ENCODE data around the gene HORMAD1. TPM values are rescaled to one million over a fixed set of nuclear protein-coding genes. Genes with fewer than 3 reads are reported as not detected.
A peak's percentile ranks its signal among the peaks of the same experiment; 100 is the strongest.
"Not testable (repeated sequence)": the region's sequence is repeated elsewhere in the genome, so short reads cannot be mapped to it uniquely, and the experiment has no call there.

Gene HORMAD1
- total and polyA plus RNA-seq, 5 donors from 2014 or later: not detected

- H3K4me3 Mint-ChIP-seq: no peak overlapping the region
Measured at GRCh38 chr1:150724336-150724735, 3.6 kb upstream of the HORMAD1 start.

GRCh38 chr1:150720098-150720497 lies 597 bp downstream of the HORMAD1 start:
- H3K9me3 Mint-ChIP-seq: no peaks in the 10 kb centered on the region
- Histone ChIP-seq H3K9me3 (ENCODE audit: control insufficient read depth in 2 of 2, low read length in 2 of 2) (no peaks in the 10 kb centered on the region), H3K36me3 (ENCODE audit: control insufficient read depth, insufficient read depth, low read length) (no peaks in the 10 kb centered on the region), H3K4me1 (ENCODE audit: control insufficient read depth, insufficient read depth, low read length, poor library complexity, severe bottlenecking) (no peaks in the 10 kb centered on the region), H3K27me3 (ENCODE audit: control insufficient read depth, insufficient read depth, low read length) (no peaks in the 10 kb centered on the region), H3K27ac (ENCODE audit: insufficient read depth, low read length, poor library complexity, severe bottlenecking) (no peak overlapping the region), H3K4me3 (ENCODE audit: low read depth, low read length) (no peak overlapping the region)
- H3K27ac Mint-ChIP-seq: no peak overlapping the region
- ATAC-seq (ENCODE audit: low read depth in 2 of 2): no peak
- DNase-seq: no peak
- H3K36me3 Mint-ChIP-seq: no peaks in the 10 kb centered on the region
- H3K4me3 Mint-ChIP-seq: no peak overlapping the region
- H3K27me3 Mint-ChIP-seq: no peaks in the 10 kb centered on the region
- H3K4me1 Mint-ChIP-seq: no peaks in the 10 kb centered on the region

More at GRCh38 chr1:150724336-150724735, 3.6 kb upstream of the HORMAD1 start:
- Histone ChIP-seq H3K4me1 (ENCODE audit: control insufficient read depth, insufficient read depth, low read length, poor library complexity, severe bottlenecking) (no peaks in the 10 kb centered on the region), H3K36me3 (ENCODE audit: control insufficient read depth, insufficient read depth, low read length) (no peaks in the 10 kb centered on the region), H3K27ac (ENCODE audit: insufficient read depth, low read length, poor library complexity, severe bottlenecking) (no peak overlapping the region), H3K4me3 (ENCODE audit: low read depth, low read length) (no peak overlapping the region), H3K9me3 (ENCODE audit: control insufficient read depth in 2 of 2, low read length in 2 of 2) (no peaks in the 10 kb centered on the region), H3K27me3 (ENCODE audit: control insufficient read depth, insufficient read depth, low read length) (no peaks in the 10 kb centered on the region)
- Mint-ChIP-seq H3K9me3 (no peaks in the 10 kb centered on the region), H3K27me3 (no peaks in the 10 kb centered on the region), H3K36me3 (no peaks in the 10 kb centered on the region), H3K4me1 (no peaks in the 10 kb centered on the region), H3K27ac (no peak overlapping the region)
- DNase-seq (no peak), ATAC-seq (ENCODE audit: low read depth in 2 of 2) (no peak)

GRCh38 chr1:150718225-150718891 lies 2.3 kb downstream of the HORMAD1 start:
- Mint-ChIP-seq H3K27me3 (no peaks in the 10 kb centered on the region), H3K27ac (no peak overlapping the region), H3K4me1 (no peaks in the 10 kb centered on the region), H3K9me3 (no peaks in the 10 kb centered on the region), H3K4me3 (no peak overlapping the region), H3K36me3 (no peaks in the 10 kb centered on the region)
- no peak overlapping the region for H3K4me3 ChIP-seq (ENCODE audit: low read depth, low read length)
- no peak overlapping the region for H3K27ac ChIP-seq (ENCODE audit: insufficient read depth, low read length, poor library complexity, severe bottlenecking)
- H3K36me3 ChIP-seq (ENCODE audit: control insufficient read depth, insufficient read depth, low read length): no peaks in the 10 kb centered on the region
- no peaks in the 10 kb centered on the region for H3K9me3 ChIP-seq (ENCODE audit: control insufficient read depth in 2 of 2, low read length in 2 of 2)
- ATAC-seq (ENCODE audit: low read depth in 2 of 2) (no peak), DNase-seq (no peak)
- no peaks in the 10 kb centered on the region for H3K27me3 ChIP-seq (ENCODE audit: control insufficient read depth, insufficient read depth, low read length)
- H3K4me1 ChIP-seq (ENCODE audit: control insufficient read depth, insufficient read depth, low read length, poor library complexity, severe bottlenecking): no peaks in the 10 kb centered on the region

- H3K36me3 Mint-ChIP-seq; ATAC-seq (ENCODE audit: low read depth in 2 of 2); H3K4me1 Mint-ChIP-seq: not testable (repeated sequence)
Measured at GRCh38 chr1:150709031-150709430, 11.7 kb downstream of the HORMAD1 start.

GRCh38 chr1:150708595-150708994 lies 12.1 kb downstream of the HORMAD1 start:
- no peak overlapping the region for H3K4me3 Mint-ChIP-seq
- H3K27ac ChIP-seq (ENCODE audit: insufficient read depth, low read length, poor library complexity, severe bottlenecking): no peak overlapping the region
- H3K4me3 ChIP-seq (ENCODE audit: low read depth, low read length): no peak overlapping the region
- no peaks in the 10 kb centered on the region for H3K36me3 ChIP-seq (ENCODE audit: control insufficient read depth, insufficient read depth, low read length)
- H3K27ac Mint-ChIP-seq: no peak overlapping the region
- H3K9me3 Mint-ChIP-seq: no peaks in the 10 kb centered on the region
- no peaks in the 10 kb centered on the region for H3K36me3 Mint-ChIP-seq
- no peaks in the 10 kb centered on the region for H3K4me1 ChIP-seq (ENCODE audit: control insufficient read depth, insufficient read depth, low read length, poor library complexity, severe bottlenecking)
- H3K27me3 Mint-ChIP-seq: no peaks in the 10 kb centered on the region
- ATAC-seq (ENCODE audit: low read depth in 2 of 2) (peak in 1 of 2 donors; percentile 47), DNase-seq (peak in 1 of 3 donors; percentile 49)
- H3K4me1 Mint-ChIP-seq: peaks cover 0 to 4% (median 0%) of the 10 kb centered on the region in 4 donors
- no peaks in the 10 kb centered on the region for H3K27me3 ChIP-seq (ENCODE audit: control insufficient read depth, insufficient read depth, low read length)
- H3K9me3 ChIP-seq (ENCODE audit: control insufficient read depth in 2 of 2, low read length in 2 of 2): no peaks in the 10 kb centered on the region

More at GRCh38 chr1:150709031-150709430, 11.7 kb downstream of the HORMAD1 start:
- H3K9me3 ChIP-seq (ENCODE audit: control insufficient read depth in 2 of 2, low read length in 2 of 2); H3K4me3 ChIP-seq (ENCODE audit: low read depth, low read length); H3K27me3 ChIP-seq (ENCODE audit: control insufficient read depth, insufficient read depth, low read length); H3K4me1 ChIP-seq (ENCODE audit: control insufficient read depth, insufficient read depth, low read length, poor library complexity, severe bottlenecking); H3K9me3 Mint-ChIP-seq; H3K36me3 ChIP-seq (ENCODE audit: control insufficient read depth, insufficient read depth, low read length); H3K27me3 Mint-ChIP-seq; H3K4me3 Mint-ChIP-seq; H3K27ac Mint-ChIP-seq; DNase-seq; H3K27ac ChIP-seq (ENCODE audit: insufficient read depth, low read length, poor library complexity, severe bottlenecking): not testable (repeated sequence)

- Histone ChIP-seq H3K36me3 (ENCODE audit: control insufficient read depth, insufficient read depth, low read length) (no peaks in the 10 kb centered on the region), H3K4me1 (ENCODE audit: control insufficient read depth, insufficient read depth, low read length, poor library complexity, severe bottlenecking) (no peaks in the 10 kb centered on the region), H3K9me3 (ENCODE audit: control insufficient read depth in 2 of 2, low read length in 2 of 2) (no peaks in the 10 kb centered on the region), H3K4me3 (ENCODE audit: low read depth, low read length) (no peak overlapping the region), H3K27me3 (ENCODE audit: control insufficient read depth, insufficient read depth, low read length) (no peaks in the 10 kb centered on the region), H3K27ac (ENCODE audit: insufficient read depth, low read length, poor library complexity, severe bottlenecking) (no peak overlapping the region)
- Mint-ChIP-seq H3K27ac (no peak overlapping the region), H3K36me3 (no peaks in the 10 kb centered on the region), H3K4me1 (peaks cover 0 to 8% (median 0%) of the 10 kb centered on the region in 4 donors), H3K27me3 (no peaks in the 10 kb centered on the region), H3K4me3 (no peak overlapping the region), H3K9me3 (no peaks in the 10 kb centered on the region)
- ATAC-seq (ENCODE audit: low read depth in 2 of 2) (no peak), DNase-seq (no peak)
Measured at GRCh38 chr1:150706091-150706490, 14.6 kb downstream of the HORMAD1 start.

GRCh38 chr1:150703427-150703826 lies 17.3 kb downstream of the HORMAD1 start:
- ATAC-seq (ENCODE audit: low read depth in 2 of 2): no peak
- Histone ChIP-seq H3K4me1 (ENCODE audit: control insufficient read depth, insufficient read depth, low read length, poor library complexity, severe bottlenecking) (no peaks in the 10 kb centered on the region), H3K36me3 (ENCODE audit: control insufficient read depth, insufficient read depth, low read length) (no peaks in the 10 kb centered on the region), H3K27ac (ENCODE audit: insufficient read depth, low read length, poor library complexity, severe bottlenecking) (no peak overlapping the region), H3K4me3 (ENCODE audit: low read depth, low read length) (no peak overlapping the region), H3K27me3 (ENCODE audit: control insufficient read depth, insufficient read depth, low read length) (no peaks in the 10 kb centered on the region), H3K9me3 (ENCODE audit: control insufficient read depth in 2 of 2, low read length in 2 of 2) (no peaks in the 10 kb centered on the region)
- no peaks in the 10 kb centered on the region for H3K9me3 Mint-ChIP-seq
- H3K27ac Mint-ChIP-seq: no peak overlapping the region
- peaks cover 0 to 5% (median 3%) of the 10 kb centered on the region in 4 donors for H3K4me1 Mint-ChIP-seq
- H3K4me3 Mint-ChIP-seq: no peak overlapping the region
- no peak for DNase-seq
- H3K36me3 Mint-ChIP-seq: no peaks in the 10 kb centered on the region
- H3K27me3 Mint-ChIP-seq: no peaks in the 10 kb centered on the region
